Panc1 (cell line): Measurements from ENCODE around the gene APOL2. TPM values are rescaled to one million over a fixed set of nuclear protein-coding genes. Genes with fewer than 3 reads are reported as not detected.
A peak's percentile ranks its signal among the peaks of the same experiment; 100 is the strongest.
"Not testable (repeated sequence)": the region's sequence is repeated elsewhere in the genome, so short reads cannot be mapped to it uniquely, and the experiment has no call there.

Experiments used
- ATAC-seq: fragments of 200-7000 bp; cut with Tn5 transposase; 2 replicates; pipeline ENCODE4 v1.9.1; 2020; ENCODE audit warnings: mild to moderate bottlenecking, moderate library complexity
- BruUV-seq: library from RNA; stranded (reverse); fragments of 400-500 nt; replicated peaks from 2 replicates; lab custom pipeline; 2021; lab: Mats Ljungman, UMichigan
- CTCF ChIA-PET: fragments of 300-600 bp; sonication (Branson Sonifier 250); formaldehyde crosslinking; loops from one replicate; lab custom pipeline; 2022; ENCODE audit warnings: antibody characterized with exemption; lab: Charles Lee
- POLR2A ChIA-PET: fragments of 300-600 bp; sonication (Branson Sonifier 250); formaldehyde crosslinking; loops from one replicate; lab custom pipeline; 2022; ENCODE audit warnings: antibody characterized with exemption; lab: Charles Lee
- DNase-seq: peaks from one replicate; pipeline ENCODE4 v3.0.0-alpha.2; 2010; ENCODE audit warnings: low read depth, low spot score
- H3K27ac ChIP-seq: 2 replicates; pipeline ENCODE4 v1.5.1; 2011; ENCODE audit warnings: mild to moderate bottlenecking, low read length, inconsistent platforms
- H3K27me3 ChIP-seq: fragments of 200-500 bp; sonication (Bioruptor generic); 2 replicates; pipeline ENCODE4 v1.6.0; 2014; ENCODE audit warnings: low read length, inconsistent platforms; ENCODE audit not compliant: control insufficient read depth, insufficient read depth
- H3K36me3 ChIP-seq: fragments of 200-500 bp; sonication (Bioruptor generic); 2 replicates; pipeline ENCODE4 v1.5.1; 2014; ENCODE audit warnings: inconsistent platforms, mild to moderate bottlenecking, low read length, moderate library complexity; ENCODE audit not compliant: control insufficient read depth, insufficient read depth
- H3K4me1 ChIP-seq: 2 replicates; pipeline ENCODE4 v1.5.1; 2011; ENCODE audit warnings: inconsistent platforms, mild to moderate bottlenecking, low read length, moderate library complexity; ENCODE audit not compliant: control insufficient read depth, insufficient read depth
- H3K4me3 ChIP-seq, 2 experiments: 2 replicates each; pipeline ENCODE4 v1.5.1; 2011 to 2012; ENCODE audit warnings: low read depth in 2 of 2, low read length in 2 of 2, mild to moderate bottlenecking in 2 of 2, inconsistent platforms in 1 of 2, moderate library complexity in 1 of 2
- H3K9me3 ChIP-seq: fragments of 200-500 bp; sonication (Bioruptor generic); 2 replicates; pipeline ENCODE4 v1.5.1; 2014; ENCODE audit warnings: low read depth, mild to moderate bottlenecking, inconsistent platforms, low read length, moderate library complexity; ENCODE audit not compliant: control insufficient read depth, insufficient read depth
- CTCF ChIP-seq: fragments of 450-650 bp; IDR thresholded peaks from 2 replicates; pipeline ENCODE4 v1.5.1; 2017; ENCODE audit warnings: mild to moderate bottlenecking
- POLR2AphosphoS5 ChIP-seq: IDR thresholded peaks from 2 replicates; pipeline ENCODE4 v1.6.1; 2012; ENCODE audit warnings: mild to moderate bottlenecking, low read depth, low read length, moderate library complexity
- SIN3A ChIP-seq: IDR thresholded peaks from 2 replicates; pipeline ENCODE4 v1.6.1; 2012; ENCODE audit warnings: low read depth, mild to moderate bottlenecking, low read length, moderate library complexity, borderline replicate concordance; ENCODE audit not compliant: insufficient read depth
- TCF7L2 ChIP-seq: IDR thresholded peaks from 2 replicates; pipeline ENCODE4 v1.6.1; 2011; ENCODE audit warnings: mild to moderate bottlenecking, low read depth, low read length, inconsistent platforms
- in situ Hi-C: cut with HindIII; loops from 2 replicates; pipeline ENCODE4 v1.10.0; 2016; ENCODE audit warnings: low sequenced_read_pairs, low pct_unique_long_range_greater_than_20kb
- intact Hi-C: fragments of 100-400 bp; cut with micrococcal nuclease; formaldehyde crosslinking; loops from one replicate; pipeline ENCODE4 v1.10.0; 2022; ENCODE audit not compliant: unreplicated experiment
- total RNA-seq: library from RNA; stranded (reverse); gene quantifications from one replicate; pipeline ENCODE4 v1.2.1, GENCODE V29; 2021; ENCODE audit not compliant: unreplicated experiment
- TF ChIP-seq, protein P1 (sequence below), 2 experiments: IDR thresholded peaks; 2 replicates each; pipeline ENCODE4 v1.6.1; 2011 to 2012; ENCODE audit warnings: low read depth in 2 of 2, control low read depth in 1 of 2, low read length in 1 of 2, mild to moderate bottlenecking in 1 of 2, moderate library complexity in 1 of 2; ENCODE audit not compliant: insufficient read depth in 1 of 2

APOL2 gene
- total RNA-seq, 1 experiment from 2014 or later = 34.4 TPM

DNA sequence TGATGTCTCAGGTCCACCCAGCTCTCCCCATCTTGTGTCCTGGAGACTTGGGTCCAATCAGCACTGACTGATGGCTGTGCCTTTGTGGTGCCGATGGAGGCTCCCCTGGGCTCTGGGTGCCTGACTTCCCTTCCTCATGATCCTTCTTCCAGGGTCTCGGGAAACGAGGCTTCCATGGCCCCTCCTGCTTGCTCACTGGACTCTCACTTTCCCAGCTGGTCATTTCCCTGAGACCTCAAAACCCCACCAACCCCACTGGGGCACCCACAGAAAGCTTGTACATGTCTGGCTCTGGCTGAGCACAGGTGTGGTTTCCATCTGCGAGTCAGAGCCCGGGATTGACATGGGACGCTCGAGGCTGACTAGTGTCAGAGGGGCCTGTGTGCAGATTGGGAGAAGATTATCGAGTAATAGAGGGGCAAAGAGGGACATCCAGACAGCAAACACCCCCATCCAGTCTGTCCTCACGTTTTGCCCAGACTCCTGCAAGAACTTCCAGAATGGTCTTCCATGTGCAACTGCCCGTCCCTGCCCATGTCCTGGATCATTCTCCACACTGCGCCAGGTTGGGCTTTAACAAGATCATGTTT, 28.7 kb upstream of the APOL2 start:
- Histone ChIP-seq H3K27me3 (no peaks in the 10 kb centered on the region), H3K4me3 (no peak overlapping the region), H3K27ac (no peak overlapping the region), H3K36me3 (no peaks in the 10 kb centered on the region), H3K4me1 (no peaks in the 10 kb centered on the region), H3K9me3 (no peaks in the 10 kb centered on the region)
- ChIA-PET CTCF (no interaction called here), POLR2A (no interaction called here)
- intact Hi-C loops (no loop called here), in situ Hi-C loops (no loop called here)
- no peak for ATAC-seq
- TF ChIP-seq CTCF = no peak
- TF ChIP-seq, protein P1, sequence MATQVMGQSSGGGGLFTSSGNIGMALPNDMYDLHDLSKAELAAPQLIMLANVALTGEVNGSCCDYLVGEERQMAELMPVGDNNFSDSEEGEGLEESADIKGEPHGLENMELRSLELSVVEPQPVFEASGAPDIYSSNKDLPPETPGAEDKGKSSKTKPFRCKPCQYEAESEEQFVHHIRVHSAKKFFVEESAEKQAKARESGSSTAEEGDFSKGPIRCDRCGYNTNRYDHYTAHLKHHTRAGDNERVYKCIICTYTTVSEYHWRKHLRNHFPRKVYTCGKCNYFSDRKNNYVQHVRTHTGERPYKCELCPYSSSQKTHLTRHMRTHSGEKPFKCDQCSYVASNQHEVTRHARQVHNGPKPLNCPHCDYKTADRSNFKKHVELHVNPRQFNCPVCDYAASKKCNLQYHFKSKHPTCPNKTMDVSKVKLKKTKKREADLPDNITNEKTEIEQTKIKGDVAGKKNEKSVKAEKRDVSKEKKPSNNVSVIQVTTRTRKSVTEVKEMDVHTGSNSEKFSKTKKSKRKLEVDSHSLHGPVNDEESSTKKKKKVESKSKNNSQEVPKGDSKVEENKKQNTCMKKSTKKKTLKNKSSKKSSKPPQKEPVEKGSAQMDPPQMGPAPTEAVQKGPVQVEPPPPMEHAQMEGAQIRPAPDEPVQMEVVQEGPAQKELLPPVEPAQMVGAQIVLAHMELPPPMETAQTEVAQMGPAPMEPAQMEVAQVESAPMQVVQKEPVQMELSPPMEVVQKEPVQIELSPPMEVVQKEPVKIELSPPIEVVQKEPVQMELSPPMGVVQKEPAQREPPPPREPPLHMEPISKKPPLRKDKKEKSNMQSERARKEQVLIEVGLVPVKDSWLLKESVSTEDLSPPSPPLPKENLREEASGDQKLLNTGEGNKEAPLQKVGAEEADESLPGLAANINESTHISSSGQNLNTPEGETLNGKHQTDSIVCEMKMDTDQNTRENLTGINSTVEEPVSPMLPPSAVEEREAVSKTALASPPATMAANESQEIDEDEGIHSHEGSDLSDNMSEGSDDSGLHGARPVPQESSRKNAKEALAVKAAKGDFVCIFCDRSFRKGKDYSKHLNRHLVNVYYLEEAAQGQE (IDR thresholded peaks at IDR 0.05; ENCODE audit: insufficient read depth in 1 of 2, low read depth in 2 of 2, low read length in 1 of 2) = no peak
- no peak for TF ChIP-seq SIN3A
- TF ChIP-seq POLR2AphosphoS5 = no peak
- no peak for TF ChIP-seq TCF7L2
- no peak for DNase-seq
- BruUV-seq = no TSS peak

DNA sequence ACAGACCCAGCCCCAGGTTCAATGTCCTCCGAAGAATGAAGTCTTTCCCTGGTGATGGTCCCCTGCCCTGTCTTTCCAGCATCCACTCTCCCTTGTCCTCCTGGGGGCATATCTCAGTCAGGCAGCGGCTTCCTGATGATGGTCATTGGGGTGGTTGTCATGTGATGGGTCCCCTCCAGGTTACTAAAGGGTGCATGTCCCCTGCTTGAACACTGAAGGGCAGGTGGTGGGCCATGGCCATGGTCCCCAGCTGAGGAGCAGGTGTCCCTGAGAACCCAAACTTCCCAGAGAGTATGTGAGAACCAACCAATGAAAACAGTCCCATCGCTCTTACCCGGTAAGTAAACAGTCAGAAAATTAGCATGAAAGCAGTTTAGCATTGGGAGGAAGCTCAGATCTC, 27.7 kb upstream of the APOL2 start:
- CTCF ChIA-PET = interaction anchor here (0.6 kb wide), 2 partner anchors 11 to 72 kb away, joined by 3 to 7 read pairs; no protein-coding TSS in a partner anchor
- no peak for TF ChIP-seq CTCF
- TF ChIP-seq TCF7L2 = no peak
- TF ChIP-seq, protein P1 (IDR thresholded peaks at IDR 0.05; ENCODE audit: insufficient read depth in 1 of 2, low read depth in 2 of 2, low read length in 1 of 2) = no peak
- TF ChIP-seq POLR2AphosphoS5 = no peak
- no peak for TF ChIP-seq SIN3A
- Histone ChIP-seq H3K36me3 (no peaks in the 10 kb centered on the region), H3K4me3 (no peak overlapping the region), H3K9me3 (no peaks in the 10 kb centered on the region), H3K27me3 (no peaks in the 10 kb centered on the region), H3K4me1 (no peaks in the 10 kb centered on the region), H3K27ac (no peak overlapping the region)
- in situ Hi-C loops = no loop called here
- intact Hi-C loops = no loop called here
- BruUV-seq = TSS peak; percentile 94
- POLR2A ChIA-PET = interaction anchor here (0.6 kb wide), 1 partner anchor 12 kb away, joined by 3 read pairs; no protein-coding TSS in a partner anchor
- no peak for ATAC-seq
- no peak for DNase-seq

DNA sequence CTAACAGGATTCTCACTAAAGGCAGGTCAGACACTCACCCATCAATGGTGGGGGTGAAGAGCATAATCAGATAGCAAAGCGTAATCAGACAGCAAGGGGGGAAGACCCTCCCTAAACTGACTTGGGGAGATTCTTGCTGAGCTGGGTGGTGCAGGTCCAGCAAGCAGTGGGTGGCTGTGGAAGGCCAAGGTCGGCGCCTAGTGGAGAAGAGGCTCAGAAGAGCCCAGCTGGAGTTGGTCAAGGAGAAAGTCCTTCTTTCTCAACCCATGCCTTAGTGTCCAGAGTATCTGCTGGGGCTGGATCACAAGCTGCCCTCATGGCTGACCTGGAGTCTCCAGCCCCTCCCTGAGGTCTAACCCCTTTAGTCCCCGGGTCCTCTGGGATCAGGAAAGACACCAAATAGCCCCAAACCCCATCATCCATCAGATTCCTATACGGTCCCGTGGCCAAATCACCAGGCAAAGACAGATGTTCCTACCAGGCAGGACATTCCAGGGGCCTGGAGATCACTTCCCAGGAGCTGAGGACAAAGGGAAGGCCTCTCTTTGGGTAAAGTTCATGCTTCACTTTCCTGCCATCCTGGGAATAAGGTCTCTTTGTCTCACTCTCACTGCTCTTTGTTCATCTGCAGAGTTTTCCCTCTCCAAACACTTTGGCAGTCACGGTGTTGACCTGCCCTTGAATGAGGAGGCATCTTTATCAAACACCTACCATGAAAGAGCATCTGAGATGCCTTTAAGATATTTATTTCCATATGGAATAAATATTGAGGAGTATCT, 24.7 kb upstream of the APOL2 start:
- H3K27me3 ChIP-seq, DNase-seq, ATAC-seq, CTCF ChIA-PET, H3K4me1 ChIP-seq, BruUV-seq, in situ Hi-C loops, POLR2A ChIA-PET, H3K9me3 ChIP-seq, H3K36me3 ChIP-seq, H3K27ac ChIP-seq, H3K4me3 ChIP-seq, intact Hi-C loops: not testable (repeated sequence)
